ENCODE measurements around the gene PRIM2. TPM values are rescaled to one million over a fixed set of nuclear protein-coding genes. Genes with fewer than 3 reads are reported as not detected.

The PRIM2 gene
- total and polyA plus RNA-seq, 10 of the 15 experiments (the other 5 are each of a cell fraction or from before 2014, with no cell fraction given), result 13.2 to 38.6 (median 25.1) TPM

GRCh38 chr6:57283911-57284455 is 33.4 kb upstream of the PRIM2 start:
- no TSS peak for BruUV-seq (replicated peaks)
- Histone ChIP-seq H3K4me2 (ENCODE audit: control insufficient read depth, insufficient read depth) (no peak overlapping the region), H3K4me1 (ENCODE audit: control insufficient read depth, insufficient read depth, low read length) (no peaks in the 10 kb centered on the region), H3K9ac (ENCODE audit: control insufficient read depth, insufficient read depth, low read length) (no peak overlapping the region), H3K79me2 (ENCODE audit: control insufficient read depth, insufficient read depth, low read length) (no peaks in the 10 kb centered on the region), H3K36me3 (ENCODE audit: control insufficient read depth in 2 of 2, insufficient read depth in 2 of 2, low read length in 1 of 2) (no peaks in the 10 kb centered on the region), H3K27me3 (replicated peaks in 1 of 2; ENCODE audit: control insufficient read depth in 2 of 2, insufficient read depth in 2 of 2, low read length in 1 of 2) (no peaks in the 10 kb centered on the region), H3K4me3 (no peak overlapping the region), H2AFZ (ENCODE audit: control insufficient read depth, low read depth, low read length) (no peak overlapping the region), H3K9me3 (replicated peaks; ENCODE audit: control insufficient read depth, insufficient read depth, low read length) (no peaks in the 10 kb centered on the region), H4K20me1 (ENCODE audit: control insufficient read depth, insufficient read depth) (no peaks in the 10 kb centered on the region), H3K27ac (ENCODE audit: control insufficient read depth, insufficient read depth) (no peak overlapping the region)
- in situ Hi-C loops (cut with MboI) (no loop called here), intact Hi-C loops (cut with micrococcal nuclease; ENCODE audit: unreplicated experiment) (no loop called here)
- FAIRE-seq (no peak), ATAC-seq (no peak), DNase-seq (ENCODE audit: low read depth, low spot score) (no peak)
- ChIA-PET POLR2A (no interaction called here), SMC1A (ENCODE audit: uncharacterized antibody, unreplicated experiment) (interaction anchor here (0.9 to 1.4 kb wide), 3 partner anchors 11 to 381 kb away, joined by 3 to 4 read pairs (median 3); no protein-coding TSS in a partner anchor), RAD21 (ENCODE audit: unreplicated experiment) (no interaction called here), CTCF (interaction anchor here (1.1 kb wide), 1 partner anchor 379 kb away, joined by 3 read pairs; no protein-coding TSS in a partner anchor)
- WGBS (ENCODE audit: insufficient coverage, insufficient replicate concordance, low lambda C conversion rate, missing lambda C conversion rate), result 13% methylated on average over 2 of the region's 2 CpGs
- TF ChIP-seq POLR2AphosphoS2 (IDR thresholded peaks at IDR 0.05; ENCODE audit: low read depth, low read length) (no peak), EGR1 (IDR thresholded peaks at IDR 0.05; ENCODE audit: borderline replicate concordance in 1 of 2, low read depth in 2 of 2, low read length in 2 of 2) (no peak), BRCA1 (IDR thresholded peaks at IDR 0.05; ENCODE audit: low read depth, low read length) (no peak), SIN3A (IDR thresholded peaks at IDR 0.05; ENCODE audit: low read depth, low read length) (no peak), ZBTB11 (CRISPR knock-in tag; IDR thresholded peaks at IDR 0.05) (no peak), E2F8 (IDR thresholded peaks at IDR 0.05; ENCODE audit: low read depth, partially characterized antibody) (no peak), SKIL (IDR thresholded peaks at IDR 0.05; ENCODE audit: low read depth, poor library complexity, severe bottlenecking) (no peak), NKRF (conservative IDR thresholded peaks at IDR 0.05) (no peak), PAX8 (IDR thresholded peaks at IDR 0.05) (no peak)
